Activated CD4-positive, alpha-beta T cell treated with anti-CD3 and anti-CD28 coated beads, Interleukin-2, Interleukin-4, amounts not matched to agents 100 ng/mL and 50 ng/mL, durations not matched to agents 16 hours and 8 hours (primary cell): Measurements from ENCODE around the gene LSM14A.
"Not testable (repeated sequence)": the region's sequence is repeated elsewhere in the genome, so short reads cannot be mapped to it uniquely, and the experiment has no call there.

Source experiments
- DNase-seq: peaks from one replicate; pipeline ENCODE4 v3.0.0-alpha.2; 2020; ENCODE audit warnings: low spot score

LSM14A gene

GRCh38 chr19:34171877-34172660 is at the start of gene LSM14A:
LSM14A (plus strand) TSS chr19:34172504; CDS start chr19:34172643, 139 bp downstream.
- DNase-seq: peak; percentile 90

GRCh38 chr19:34124828-34125227 is 47.5 kb upstream of the LSM14A start:
- DNase-seq: no peak

- DNase-seq: no peak
Measured at GRCh38 chr19:34126966-34127365, 45.3 kb upstream of the LSM14A start.

GRCh38 chr19:34127684-34128189 is 44.6 kb upstream of the LSM14A start:
- DNase-seq: no peak

- DNase-seq: no peak
Measured at GRCh38 chr19:34128558-34129250, 43.6 kb upstream of the LSM14A start.

- no peak for DNase-seq
Measured at GRCh38 chr19:34131100-34131499, 41.2 kb upstream of the LSM14A start.

GRCh38 chr19:34132145-34132544 is 40.2 kb upstream of the LSM14A start:
- not testable (repeated sequence) for DNase-seq

- not testable (repeated sequence) for DNase-seq
Measured at GRCh38 chr19:34132706-34133105, 39.6 kb upstream of the LSM14A start.

- DNase-seq: peak; percentile 89
Measured at GRCh38 chr19:34134190-34135053, 37.9 kb upstream of the LSM14A start.

GRCh38 chr19:34135054-34135800 is 37.1 kb upstream of the LSM14A start:
- no peak for DNase-seq

- DNase-seq: no peak
Measured at GRCh38 chr19:34135821-34136611, 36.3 kb upstream of the LSM14A start.

- no peak for DNase-seq
Measured at GRCh38 chr19:34141025-34141424, 31.3 kb upstream of the LSM14A start.

GRCh38 chr19:34142440-34142839 is 29.9 kb upstream of the LSM14A start:
- no peak for DNase-seq

GRCh38 chr19:34145741-34146202 is 26.5 kb upstream of the LSM14A start:
- DNase-seq: peak; percentile 71

- no peak for DNase-seq
Measured at GRCh38 chr19:34148658-34149185, 23.6 kb upstream of the LSM14A start.

GRCh38 chr19:34149873-34150272 is 22.4 kb upstream of the LSM14A start:
- no peak for DNase-seq

- no peak for DNase-seq
Measured at GRCh38 chr19:34150558-34150957, 21.7 kb upstream of the LSM14A start.

- DNase-seq: no peak
Measured at GRCh38 chr19:34151439-34151838, 20.9 kb upstream of the LSM14A start.

GRCh38 chr19:34154401-34154800 is 17.9 kb upstream of the LSM14A start:
- DNase-seq: no peak

GRCh38 chr19:34155686-34156085 is 16.6 kb upstream of the LSM14A start:
- DNase-seq: no peak
